Trophoblast cell (in vitro differentiated cells and primary cell): ENCODE measurements around the gene MAP3K12.

Experiments used
- DNase-seq, 2 donors: peaks; one replicate each; pipeline ENCODE4 v3.0.0-alpha.2; 2016
- H2AFZ ChIP-seq: 2 replicates; pipeline ENCODE4 v1.6.1; 2013; ENCODE audit warnings: low read length, moderate library complexity, mild to moderate bottlenecking; ENCODE audit not compliant: insufficient read depth, poor library complexity
- H2AK5ac ChIP-seq: 2 replicates; pipeline ENCODE4 v1.6.1; 2013; ENCODE audit warnings: mild to moderate bottlenecking, low read length
- H2BK120ac ChIP-seq: 2 replicates; pipeline ENCODE4 v1.6.1; 2013; ENCODE audit warnings: low read length, mild to moderate bottlenecking, moderate library complexity; ENCODE audit not compliant: insufficient read depth, poor library complexity
- H2BK12ac ChIP-seq: 2 replicates; pipeline ENCODE4 v1.6.1; 2013; ENCODE audit warnings: mild to moderate bottlenecking, low read length, moderate library complexity
- H2BK5ac ChIP-seq: 2 replicates; pipeline ENCODE4 v1.6.1; 2013; ENCODE audit warnings: low read length, low read depth, moderate library complexity, mild to moderate bottlenecking; ENCODE audit not compliant: poor library complexity
- H3K14ac ChIP-seq: 2 replicates; pipeline ENCODE4 v1.6.1; 2013; ENCODE audit warnings: mild to moderate bottlenecking, low read length
- H3K18ac ChIP-seq: 2 replicates; pipeline ENCODE4 v1.6.1; 2013; ENCODE audit warnings: mild to moderate bottlenecking, low read length
- H3K23ac ChIP-seq: 2 replicates; pipeline ENCODE4 v1.6.1; 2013; ENCODE audit warnings: low read length
- H3K27ac ChIP-seq: 2 replicates; pipeline ENCODE4 v1.5.1; 2013; ENCODE audit warnings: low read depth, mild to moderate bottlenecking, inconsistent platforms, low read length, moderate library complexity
- H3K27me3 ChIP-seq: 2 replicates; pipeline ENCODE4 v1.6.1; 2013; ENCODE audit warnings: inconsistent platforms, mild to moderate bottlenecking, low read length, moderate library complexity; ENCODE audit not compliant: insufficient read depth
- H3K36me3 ChIP-seq, 2 experiments: 1 replicate in 1 of 2; 2 replicates in 1 of 2; pipeline ENCODE4 v1.6.1; 2013; ENCODE audit warnings: low read length in 2 of 2, mild to moderate bottlenecking in 2 of 2, moderate library complexity in 1 of 2; ENCODE audit not compliant: insufficient read depth in 2 of 2, control insufficient read depth in 1 of 2
- H3K4ac ChIP-seq: 2 replicates; pipeline ENCODE4 v1.6.1; 2013; ENCODE audit warnings: low read depth, mild to moderate bottlenecking, low read length, moderate library complexity
- H3K4me1 ChIP-seq, 2 experiments: 1 replicate in 1 of 2; 2 replicates in 1 of 2; pipeline ENCODE4 v1.6.1; 2013; ENCODE audit warnings: low read length in 2 of 2, mild to moderate bottlenecking in 2 of 2, moderate library complexity in 1 of 2; ENCODE audit not compliant: insufficient read depth in 2 of 2, control insufficient read depth in 1 of 2
- H3K4me2 ChIP-seq: 2 replicates; pipeline ENCODE4 v1.6.1; 2013; ENCODE audit warnings: inconsistent platforms, mild to moderate bottlenecking, low read length, moderate library complexity
- H3K4me3 ChIP-seq: 2 replicates; pipeline ENCODE4 v1.5.1; 2013; ENCODE audit warnings: mild to moderate bottlenecking, low read depth, low read length, inconsistent platforms
- H3K79me1 ChIP-seq: one replicate; pipeline ENCODE4 v1.6.1; 2013; ENCODE audit warnings: low read length
- H3K79me2 ChIP-seq: 2 replicates; pipeline ENCODE4 v1.6.1; 2013; ENCODE audit warnings: low read length, mild to moderate bottlenecking; ENCODE audit not compliant: control insufficient read depth, insufficient read depth, poor library complexity
- H3K9ac ChIP-seq: 2 replicates; pipeline ENCODE4 v1.6.1; 2013; ENCODE audit warnings: mild to moderate bottlenecking, low read length
- H3K9me3 ChIP-seq: 2 replicates; pipeline ENCODE4 v1.6.1; 2013; ENCODE audit warnings: low read depth, mild to moderate bottlenecking, control low read depth, inconsistent platforms, low read length; ENCODE audit not compliant: insufficient read depth
- H4K12ac ChIP-seq: 2 replicates; pipeline ENCODE4 v1.6.1; 2013; ENCODE audit warnings: low read depth, mild to moderate bottlenecking, low read length, moderate library complexity
- H4K8ac ChIP-seq: 2 replicates; pipeline ENCODE4 v1.6.1; 2013; ENCODE audit warnings: low read depth, mild to moderate bottlenecking, low read length, moderate library complexity
- H4K91ac ChIP-seq: one replicate; pipeline ENCODE4 v1.6.1; 2013; ENCODE audit warnings: low read depth, mild to moderate bottlenecking, low read length, moderate library complexity
- WGBS: extraction: QIAGEN DNeasy Blood & Tissue Kit; methylation state at CpG from one replicate; pipeline ENCODE4 v1.1.7; 2013; ENCODE audit warnings: missing lambda C conversion rate; ENCODE audit not compliant: insufficient read length, insufficient coverage; ENCODE audit errors: extremely low coverage; 5-methylcytosine and 5-hydroxymethylcytosine counted together

MAP3K12 gene

DNA sequence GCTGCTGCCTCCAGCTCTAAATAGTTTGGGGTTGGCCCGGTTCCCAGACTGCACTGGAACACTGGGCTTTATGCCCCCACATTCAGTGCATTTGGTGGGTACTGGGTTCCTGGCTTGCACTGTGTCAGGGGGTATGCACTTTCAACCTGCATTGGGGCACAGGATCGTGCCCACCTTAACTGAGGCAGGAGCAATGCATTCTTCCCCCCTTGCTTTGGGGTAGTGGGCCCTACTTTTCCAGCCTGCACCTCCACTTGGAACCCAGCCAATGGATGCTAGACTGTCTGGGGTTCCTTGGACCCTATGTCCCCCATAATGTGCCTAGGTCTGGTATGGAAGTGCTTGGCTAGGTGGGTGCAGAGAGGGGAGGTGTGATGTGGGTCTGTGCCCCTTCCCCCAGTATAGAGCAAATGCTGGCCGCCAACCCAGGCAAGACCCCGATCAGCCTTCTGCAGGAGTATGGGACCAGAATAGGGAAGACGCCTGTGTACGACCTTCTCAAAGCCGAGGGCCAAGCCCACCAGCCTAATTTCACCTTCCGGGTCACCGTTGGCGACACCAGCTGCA, 2.4 kb upstream of the MAP3K12 start:
- Histone ChIP-seq H3K4me2 (peak overlapping the region; percentile 98), H2BK120ac (peak overlapping the region; percentile 43), H2BK12ac (no peak overlapping the region), H2BK5ac (peak overlapping the region; percentile 71), H3K36me3 (peaks cover 28 to 38% of the 10 kb centered on the region in 2 experiments), H3K9me3 (peaks cover 5% of the 10 kb centered on the region), H4K12ac (peak overlapping the region; percentile 98), H3K4ac (peak overlapping the region; percentile 81), H3K4me1 (peaks cover 16 to 22% of the 10 kb centered on the region in 2 experiments), H4K8ac (peak overlapping the region; percentile 99), H2AFZ (peak overlapping the region; percentile 81), H3K4me3 (peak overlapping the region; percentile 90), H3K79me1 (peaks cover 19% of the 10 kb centered on the region), H3K14ac (peak overlapping the region; percentile 95), H3K27me3 (no peaks in the 10 kb centered on the region), H3K79me2 (peaks cover 8% of the 10 kb centered on the region), H4K91ac (peak overlapping the region; percentile 90), H3K9ac (peak overlapping the region; percentile 92), H3K18ac (peak overlapping the region; percentile 81), H2AK5ac (peak overlapping the region; percentile 90), H3K23ac (no peak overlapping the region), H3K27ac (peak overlapping the region; percentile 97)
- DNase-seq = no peak
- no CpG with 5 or more reads among the region's 10 CpGs for WGBS

DNA sequence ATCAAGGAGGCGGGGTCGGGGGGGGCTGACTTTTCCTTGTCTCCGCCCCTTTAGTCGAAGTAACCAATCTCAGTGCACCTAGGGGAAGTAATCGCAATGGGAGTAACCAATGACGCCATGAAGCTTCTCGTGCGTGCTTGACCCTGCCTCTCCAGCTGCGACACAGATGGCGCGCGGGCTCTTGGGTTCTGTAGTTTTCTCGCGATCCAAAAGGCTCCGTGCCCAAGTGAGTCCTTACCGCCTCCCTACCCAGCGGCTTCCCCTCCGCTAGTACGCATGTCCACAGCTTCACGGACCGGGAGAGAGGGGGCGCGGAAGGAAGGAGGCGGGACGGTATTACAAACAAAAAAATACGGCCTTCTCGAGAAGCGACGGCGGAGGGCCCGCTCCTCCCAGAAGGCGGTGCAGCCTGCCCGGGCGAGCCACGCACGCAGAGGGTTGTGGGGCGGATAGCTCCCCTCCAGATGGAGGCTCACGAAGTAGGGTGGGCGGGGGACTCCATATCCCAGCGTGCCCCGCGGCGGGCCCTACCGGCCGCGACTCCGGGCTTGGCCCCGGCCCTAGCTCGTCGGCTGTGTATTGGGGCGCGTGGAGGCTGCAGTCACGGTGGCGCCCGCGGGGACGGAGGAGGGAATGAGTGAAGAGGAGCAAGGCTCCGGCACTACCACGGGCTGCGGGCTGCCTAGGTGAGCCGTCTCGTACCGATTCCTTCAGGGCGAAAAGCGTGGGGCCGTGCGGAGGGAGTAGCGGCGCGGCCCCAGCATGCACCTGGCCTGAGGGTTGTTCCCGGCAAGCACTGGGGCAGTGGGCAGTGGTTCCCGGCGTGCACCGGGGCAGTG, 1.7 kb upstream of the MAP3K12 start, which contains the start of gene TARBP2:
TARBP2 (plus strand) TSS at position 508 of the 839 bp plus-strand sequence; CDS start at position 634, 126 bp downstream.
- Histone ChIP-seq H4K8ac (peak within 1 kb of the TSS; percentile 99), H3K23ac (no peak within 1 kb of the TSS), H3K9me3 (peaks cover 5% of the 10 kb centered on the region), H2AK5ac (peak within 1 kb of the TSS; percentile 90), H3K14ac (peak within 1 kb of the TSS; percentile 95), H4K12ac (peak within 1 kb of the TSS; percentile 98), H2BK5ac (peak within 1 kb of the TSS; percentile 77), H3K4me1 (peaks cover 16 to 25% of the 10 kb centered on the region in 2 experiments), H3K36me3 (peaks cover 22 to 31% of the 10 kb centered on the region in 2 experiments), H3K27me3 (no peaks in the 10 kb centered on the region), H3K9ac (peak within 1 kb of the TSS; percentile 98), H3K4me2 (peak within 1 kb of the TSS; percentile 98), H3K79me2 (peaks cover 8% of the 10 kb centered on the region), H4K91ac (peak within 1 kb of the TSS; percentile 90), H3K18ac (peak within 1 kb of the TSS; percentile 81), H3K4ac (peak within 1 kb of the TSS; percentile 81), H3K27ac (peak within 1 kb of the TSS; percentile 97), H2BK120ac (peak within 1 kb of the TSS; percentile 65), H3K4me3 (peak within 1 kb of the TSS; percentile 90), H2AFZ (peak within 1 kb of the TSS; percentile 81), H2BK12ac (no peak within 1 kb of the TSS), H3K79me1 (peaks cover 19% of the 10 kb centered on the region)
- no CpG with 5 or more reads among the region's 74 CpGs for whole genome bisulfite sequencing
- peak; percentile 99 for DNase-seq

DNA sequence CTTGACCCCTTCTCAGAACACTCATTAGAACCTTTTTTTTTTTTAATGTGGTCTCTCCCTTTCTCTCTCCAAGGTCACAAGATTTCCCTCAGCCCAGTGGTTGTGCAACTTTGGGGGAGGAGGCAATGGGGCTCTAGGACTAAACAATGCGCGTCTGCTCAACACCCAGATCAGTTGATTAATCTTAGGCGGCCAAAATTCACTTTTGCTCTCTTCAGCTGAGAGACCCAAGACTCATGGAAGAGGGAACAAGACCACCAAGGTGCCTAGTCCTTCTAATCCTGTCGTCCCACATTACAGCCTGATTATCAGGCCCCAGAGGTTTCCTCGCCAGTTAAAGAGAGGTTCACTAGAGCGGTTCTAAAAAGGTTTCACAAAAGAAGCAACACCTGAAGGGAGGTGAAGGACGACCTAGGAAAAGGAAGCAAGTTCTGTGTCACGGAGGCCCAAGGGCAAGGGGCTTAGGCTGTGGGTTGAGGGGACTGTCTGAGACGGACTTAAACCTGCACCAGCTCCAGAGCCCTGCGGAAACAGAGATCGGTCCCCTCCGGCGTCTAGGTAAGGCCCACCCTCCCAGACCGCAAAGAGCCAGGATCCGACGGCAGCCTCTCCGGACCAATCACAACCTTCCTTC, 1.0 kb upstream of the MAP3K12 start:
- no peak overlapping the region for H3K18ac ChIP-seq
- peak overlapping the region; percentile 70 for H3K4me2 ChIP-seq
- WGBS = no CpG with 5 or more reads among the region's 17 CpGs
- peaks cover 5% of the 10 kb centered on the region for H3K9me3 ChIP-seq
- H4K12ac ChIP-seq = no peak overlapping the region
- H3K4me3 ChIP-seq = peak overlapping the region; percentile 61
- peaks cover 14 to 23% of the 10 kb centered on the region in 2 experiments for H3K36me3 ChIP-seq
- H3K23ac ChIP-seq = no peak overlapping the region
- peak in 1 of 2 donors; percentile 62 for DNase-seq
- H2BK5ac ChIP-seq = peak overlapping the region; percentile 77
- no peak overlapping the region for H3K9ac ChIP-seq
- peak overlapping the region; percentile 29 for H4K91ac ChIP-seq
- peak overlapping the region; percentile 21 for H2BK120ac ChIP-seq
- no peak overlapping the region for H3K4ac ChIP-seq
- no peak overlapping the region for H2AK5ac ChIP-seq
- peak overlapping the region; percentile 59 for H2AFZ ChIP-seq
- H3K79me1 ChIP-seq = peaks cover 19% of the 10 kb centered on the region
- H3K14ac ChIP-seq = peak overlapping the region; percentile 76
- peak overlapping the region; percentile 77 for H3K27ac ChIP-seq
- peaks cover 16 to 25% of the 10 kb centered on the region in 2 experiments for H3K4me1 ChIP-seq
- H2BK12ac ChIP-seq = no peak overlapping the region
- peak overlapping the region; percentile 89 for H4K8ac ChIP-seq
- H3K27me3 ChIP-seq = no peaks in the 10 kb centered on the region
- peaks cover 8% of the 10 kb centered on the region for H3K79me2 ChIP-seq

GRCh38 chr12:53498235-53498630, 1.0 kb downstream of the MAP3K12 start:
- WGBS = no CpG with 5 or more reads among the region's 2 CpGs
- H2AK5ac ChIP-seq = no peak overlapping the region
- H3K9ac ChIP-seq = no peak overlapping the region
- H3K4me1 ChIP-seq = peaks cover 24 to 35% of the 10 kb centered on the region in 2 experiments
- peaks cover 24% of the 10 kb centered on the region for H3K79me1 ChIP-seq
- H3K9me3 ChIP-seq = peaks cover 2% of the 10 kb centered on the region
- peaks cover 8% of the 10 kb centered on the region for H3K79me2 ChIP-seq
- H2AFZ ChIP-seq = no peak overlapping the region
- H3K4me3 ChIP-seq = no peak overlapping the region
- H2BK120ac ChIP-seq = no peak overlapping the region
- no peak overlapping the region for H2BK12ac ChIP-seq
- DNase-seq = no peak
- no peaks in the 10 kb centered on the region for H3K27me3 ChIP-seq
- H3K4ac ChIP-seq = no peak overlapping the region
- H4K8ac ChIP-seq = no peak overlapping the region
- no peak overlapping the region for H3K27ac ChIP-seq
- no peak overlapping the region for H4K12ac ChIP-seq
- no peak overlapping the region for H3K23ac ChIP-seq
- no peak overlapping the region for H3K14ac ChIP-seq
- no peak overlapping the region for H2BK5ac ChIP-seq
- H3K18ac ChIP-seq = no peak overlapping the region
- no peak overlapping the region for H4K91ac ChIP-seq
- H3K36me3 ChIP-seq = peaks cover 0 to 4% of the 10 kb centered on the region in 2 experiments
- no peak overlapping the region for H3K4me2 ChIP-seq
